ENCODE results near the gene DNMT3L. TPM values are rescaled to one million over a fixed set of nuclear protein-coding genes. Genes with fewer than 3 reads are reported as not detected.

DNMT3L gene
- total RNA-seq, 2 donors from 2014 or later: not detected

- WGBS, 2 donors: 78 to 80% methylated on average over 1 to 11 of the region's 15 CpGs
- peaks cover 6% of the 10 kb centered on the region for H3K4me1 ChIP-seq
- ATAC-seq (no peak), DNase-seq (no peak)
- TF ChIP-seq POLR2A (IDR thresholded peaks at IDR 0.05): no peak
- no peak for TF ChIP-seq CTCF (IDR thresholded peaks at IDR 0.05)
- no peak overlapping the region for H3K4me3 ChIP-seq
- H3K27ac ChIP-seq: no peak overlapping the region
- H3K36me3 ChIP-seq (replicated peaks in 1 of 2; ENCODE audit: insufficient read depth in 1 of 2, low read depth in 2 of 2): no peaks in the 10 kb centered on the region
- intact Hi-C loops (cut with DNase I): no loop called here
- no peaks in the 10 kb centered on the region for H3K9me3 ChIP-seq
- H3K27me3 ChIP-seq: no peaks in the 10 kb centered on the region
Observed at GRCh38 chr21:44292812-44293195, 31.1 kb upstream of the DNMT3L start.

DNA sequence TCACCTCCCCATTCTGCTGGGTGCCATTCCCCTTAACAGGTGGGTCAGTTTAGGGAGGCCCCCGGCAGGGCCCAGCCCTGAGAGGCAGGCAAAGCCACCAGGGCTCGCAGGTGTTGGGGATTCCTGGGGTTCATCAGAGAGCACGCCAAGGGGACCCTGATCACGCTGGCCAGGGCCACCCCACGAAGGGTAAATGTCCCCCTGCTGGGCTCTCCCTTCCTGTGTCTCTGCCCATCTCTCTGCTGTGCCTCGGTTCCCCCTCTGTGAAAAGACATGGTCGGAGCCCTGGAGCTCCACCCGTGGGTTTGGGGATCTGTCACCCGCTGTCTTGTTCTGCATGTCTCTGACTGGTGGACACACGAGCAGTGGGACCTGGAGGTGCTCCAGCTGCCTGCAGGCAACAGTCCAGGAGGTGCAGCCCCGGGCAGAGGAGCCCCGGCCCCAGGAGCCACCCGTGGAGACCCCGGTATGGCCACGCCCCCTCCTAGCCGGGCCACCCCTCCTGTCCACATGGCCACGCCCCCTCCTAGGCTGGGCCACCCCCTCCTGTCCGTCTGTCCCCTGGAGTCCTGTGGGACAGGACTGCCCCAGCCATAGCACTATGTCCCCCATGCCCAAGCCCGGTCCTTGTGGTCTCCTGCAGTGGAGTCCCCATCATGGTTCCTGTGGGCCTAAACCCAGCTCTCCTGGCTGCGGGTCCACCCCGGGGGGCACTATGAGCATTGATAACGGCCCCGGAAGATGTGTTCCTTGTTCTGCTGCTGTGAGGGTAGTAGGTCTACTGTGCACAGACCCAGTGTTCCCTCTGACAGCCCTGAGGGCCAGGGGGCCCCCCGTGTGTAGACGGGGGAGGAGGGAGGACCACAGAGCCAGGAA lies 30.5 kb upstream of the DNMT3L start:
- DNase-seq (peak in 1 of 4 donors; percentile 28), ATAC-seq (no peak)
- Histone ChIP-seq H3K4me3 (no peak overlapping the region), H3K9me3 (no peaks in the 10 kb centered on the region), H3K4me1 (no peaks in the 10 kb centered on the region), H3K27ac (no peak overlapping the region), H3K27me3 (no peaks in the 10 kb centered on the region), H3K36me3 (replicated peaks in 1 of 2; ENCODE audit: insufficient read depth in 1 of 2, low read depth in 2 of 2) (no peaks in the 10 kb centered on the region)
- WGBS, 2 donors: 45 to 53% methylated on average over 13 to 22 of the region's 25 CpGs
- TF ChIP-seq POLR2A (IDR thresholded peaks at IDR 0.05) (no peak), CTCF (IDR thresholded peaks at IDR 0.05) (no peak)
- intact Hi-C loops (cut with DNase I): no loop called here

DNA sequence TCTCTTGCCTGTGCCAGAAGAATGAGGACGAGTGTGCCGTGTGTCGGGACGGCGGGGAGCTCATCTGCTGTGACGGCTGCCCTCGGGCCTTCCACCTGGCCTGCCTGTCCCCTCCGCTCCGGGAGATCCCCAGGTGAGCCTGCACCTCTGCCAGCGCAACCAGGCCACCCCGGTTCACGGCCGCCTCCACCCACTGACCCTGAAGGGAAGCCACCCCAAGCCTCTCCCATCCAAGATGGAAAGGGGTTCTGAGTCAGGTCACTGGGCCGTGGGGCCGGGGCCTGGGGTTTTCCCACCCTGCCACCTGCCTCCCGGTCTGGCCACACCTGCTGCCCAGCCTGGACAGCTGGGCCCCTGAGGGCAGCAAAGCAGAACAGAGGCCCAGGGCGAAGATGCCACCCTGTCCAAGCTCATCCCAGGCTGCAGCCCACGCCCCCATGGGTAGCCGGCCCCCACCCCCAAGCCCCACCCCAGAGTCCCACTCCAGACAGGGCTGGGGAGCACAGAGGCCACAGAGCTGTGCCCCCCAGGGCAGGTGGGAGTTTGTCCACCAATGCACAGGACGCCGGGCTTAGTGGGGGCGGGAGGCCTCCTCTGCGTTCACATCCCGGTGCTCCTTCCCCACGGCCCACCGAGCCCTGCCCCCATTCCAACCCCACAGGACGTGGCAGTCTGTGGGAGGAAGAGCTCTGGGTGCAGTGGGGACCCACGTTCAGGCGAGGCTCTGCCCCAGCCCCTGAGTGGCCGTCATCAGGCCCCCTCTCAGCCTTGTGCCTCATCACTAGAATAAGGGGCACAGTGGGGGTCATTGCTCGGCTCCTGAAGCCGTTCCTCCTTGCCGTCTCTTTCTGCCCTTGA lies 29.6 kb upstream of the DNMT3L start:
- WGBS, 2 donors: 74 to 88% methylated on average over 8 to 32 of the region's 33 CpGs
- Histone ChIP-seq H3K4me3 (no peak overlapping the region), H3K36me3 (replicated peaks in 1 of 2; ENCODE audit: insufficient read depth in 1 of 2, low read depth in 2 of 2) (no peaks in the 10 kb centered on the region), H3K27me3 (no peaks in the 10 kb centered on the region), H3K9me3 (no peaks in the 10 kb centered on the region), H3K27ac (no peak overlapping the region), H3K4me1 (no peaks in the 10 kb centered on the region)
- no peak for ATAC-seq
- intact Hi-C loops (cut with DNase I): no loop called here
- TF ChIP-seq CTCF (IDR thresholded peaks at IDR 0.05) (no peak), POLR2A (IDR thresholded peaks at IDR 0.05) (no peak)
- DNase-seq: no peak

DNA sequence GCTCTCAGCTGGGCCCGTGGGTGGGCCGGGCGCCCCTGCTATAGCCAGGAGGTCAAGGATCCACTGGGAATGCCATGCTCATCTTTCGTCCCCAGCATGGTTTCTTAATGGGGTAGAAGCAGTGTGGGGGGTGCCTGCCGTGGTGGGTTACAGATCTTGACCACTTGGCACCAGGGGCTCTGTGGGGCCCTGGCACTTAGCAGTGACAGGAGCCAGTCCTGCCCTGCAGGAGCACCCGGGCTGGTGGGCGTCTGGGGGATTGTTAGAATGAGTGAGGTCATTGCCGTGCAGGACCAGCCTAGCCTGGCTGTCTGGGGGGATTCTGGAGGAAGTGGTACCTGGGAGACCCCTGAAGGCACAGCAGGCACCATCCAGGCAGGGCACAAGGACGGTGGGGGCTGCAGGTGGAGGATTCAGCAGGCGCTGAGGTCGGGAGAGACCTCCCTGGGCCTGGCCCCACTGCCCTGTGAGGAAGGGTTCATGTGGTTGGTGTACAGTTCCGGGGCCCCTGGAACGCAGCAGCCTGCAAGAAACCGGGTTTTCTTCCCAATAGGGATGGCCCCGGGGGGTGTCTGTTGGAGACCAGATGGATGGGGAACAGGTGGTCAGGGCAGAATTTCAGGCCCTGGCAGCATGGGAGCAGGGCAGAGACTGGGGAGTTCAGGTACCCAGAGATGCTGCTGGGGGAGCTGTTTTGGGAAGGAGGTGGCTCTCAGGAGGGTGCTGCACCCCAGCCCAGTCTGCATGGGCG lies 28.8 kb upstream of the DNMT3L start:
- TF ChIP-seq CTCF (IDR thresholded peaks at IDR 0.05) (no peak), POLR2A (IDR thresholded peaks at IDR 0.05) (no peak)
- ATAC-seq: no peak
- H3K4me1 ChIP-seq: peaks cover 5% of the 10 kb centered on the region
- no peaks in the 10 kb centered on the region for H3K36me3 ChIP-seq (replicated peaks in 1 of 2; ENCODE audit: insufficient read depth in 1 of 2, low read depth in 2 of 2)
- intact Hi-C loops (cut with DNase I): no loop called here
- H3K4me3 ChIP-seq: no peak overlapping the region
- no peak for DNase-seq
- H3K9me3 ChIP-seq: no peaks in the 10 kb centered on the region
- no peaks in the 10 kb centered on the region for H3K27me3 ChIP-seq
- 66% methylated on average over 7 to 16 of the region's 16 CpGs for WGBS, 2 donors
- H3K27ac ChIP-seq: no peak overlapping the region

All from body of pancreas (tissue), 4 donors.